GM19193 (cell line): Measurements from ENCODE around the gene KCNJ16.

Source experiments
- POLR2A ChIP-seq: IDR thresholded peaks from 4 replicates; pipeline ENCODE4 v1.6.1; 2011; ENCODE audit not compliant: insufficient read depth, insufficient read length; ENCODE audit errors: extremely low read depth

KCNJ16 gene

DNA sequence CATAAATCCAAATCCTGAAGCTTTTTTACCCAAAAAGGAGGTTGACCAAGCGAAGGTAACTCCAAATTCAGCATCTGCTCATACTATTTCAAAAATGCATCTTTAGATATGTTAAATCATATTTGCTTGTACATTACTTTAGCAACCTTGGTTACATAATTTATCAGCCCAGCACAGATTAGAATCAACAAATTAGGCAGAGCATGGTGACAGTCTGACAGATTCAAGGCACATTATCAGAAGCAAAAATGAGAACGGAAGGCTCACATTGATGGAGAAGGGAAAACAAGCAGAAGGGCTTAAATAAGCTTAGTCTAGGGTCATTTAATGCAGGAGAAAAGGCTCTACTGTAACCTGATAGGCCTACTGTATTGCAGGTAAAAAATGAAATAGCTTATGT is 90.4 kb downstream of the KCNJ16 start:
- no peak for TF ChIP-seq POLR2A

DNA sequence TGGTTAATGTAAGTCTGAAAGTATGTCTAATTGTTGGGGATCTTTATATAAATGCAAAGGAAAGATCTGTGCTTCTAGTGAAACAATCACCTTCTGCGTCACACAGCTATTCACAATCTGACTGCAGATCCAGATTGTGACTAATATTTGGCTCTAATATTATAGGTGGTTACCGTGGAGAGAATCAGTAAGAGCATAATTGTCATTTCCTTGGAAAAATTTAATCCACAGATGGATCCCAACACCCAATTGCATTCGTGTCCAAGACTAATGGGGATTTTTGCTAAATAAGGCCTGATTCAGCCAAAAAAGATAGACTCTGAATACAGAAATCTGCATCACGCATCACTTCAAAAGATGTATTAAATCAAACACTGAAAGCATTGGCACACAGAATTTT is 91.6 kb downstream of the KCNJ16 start:
- TF ChIP-seq POLR2A, result no peak

DNA sequence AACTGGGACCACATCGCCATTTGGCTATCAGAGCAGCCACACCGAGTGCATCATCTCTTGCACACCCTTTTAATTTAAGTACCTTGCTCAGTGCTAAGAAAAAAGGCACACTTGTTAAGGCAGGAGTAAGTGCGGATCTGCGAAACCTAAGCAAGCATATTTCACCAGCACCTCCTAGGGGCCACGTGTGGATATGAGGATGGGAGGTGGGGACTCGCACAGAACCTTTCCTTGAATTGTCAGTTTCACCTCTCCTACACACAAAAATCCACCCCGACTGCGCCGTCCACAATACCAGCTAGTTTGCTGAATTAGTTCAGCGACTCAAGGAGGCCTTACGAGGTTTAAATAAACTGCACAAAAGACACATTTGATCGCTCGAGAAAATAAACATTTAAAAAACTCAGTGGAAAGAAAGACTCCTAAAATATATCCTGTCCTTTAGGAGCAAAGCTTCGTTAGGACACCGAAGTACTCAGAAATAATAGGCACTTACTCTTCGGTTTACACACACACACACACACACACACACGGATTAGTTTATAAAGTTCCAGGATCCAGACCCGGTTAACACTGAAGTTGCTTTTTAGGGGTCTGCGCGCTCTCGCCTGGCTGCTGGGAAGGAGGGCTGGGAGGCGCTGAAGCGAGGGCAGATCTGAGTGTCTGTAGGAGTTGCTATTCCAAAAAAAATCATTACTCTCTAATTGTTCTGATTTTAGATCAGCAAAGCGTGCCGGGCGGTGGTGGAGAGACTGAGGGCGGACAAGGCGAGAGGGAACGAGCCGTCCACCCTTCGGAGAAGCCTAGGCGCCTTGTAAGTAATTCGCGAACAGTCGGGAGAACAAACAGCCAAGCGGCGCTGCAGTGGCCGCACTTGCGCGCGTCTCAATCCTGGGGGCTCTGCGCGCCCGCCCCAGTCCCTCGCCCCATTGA is 93.3 kb downstream of the KCNJ16 start:
- no peak for TF ChIP-seq POLR2A

DNA sequence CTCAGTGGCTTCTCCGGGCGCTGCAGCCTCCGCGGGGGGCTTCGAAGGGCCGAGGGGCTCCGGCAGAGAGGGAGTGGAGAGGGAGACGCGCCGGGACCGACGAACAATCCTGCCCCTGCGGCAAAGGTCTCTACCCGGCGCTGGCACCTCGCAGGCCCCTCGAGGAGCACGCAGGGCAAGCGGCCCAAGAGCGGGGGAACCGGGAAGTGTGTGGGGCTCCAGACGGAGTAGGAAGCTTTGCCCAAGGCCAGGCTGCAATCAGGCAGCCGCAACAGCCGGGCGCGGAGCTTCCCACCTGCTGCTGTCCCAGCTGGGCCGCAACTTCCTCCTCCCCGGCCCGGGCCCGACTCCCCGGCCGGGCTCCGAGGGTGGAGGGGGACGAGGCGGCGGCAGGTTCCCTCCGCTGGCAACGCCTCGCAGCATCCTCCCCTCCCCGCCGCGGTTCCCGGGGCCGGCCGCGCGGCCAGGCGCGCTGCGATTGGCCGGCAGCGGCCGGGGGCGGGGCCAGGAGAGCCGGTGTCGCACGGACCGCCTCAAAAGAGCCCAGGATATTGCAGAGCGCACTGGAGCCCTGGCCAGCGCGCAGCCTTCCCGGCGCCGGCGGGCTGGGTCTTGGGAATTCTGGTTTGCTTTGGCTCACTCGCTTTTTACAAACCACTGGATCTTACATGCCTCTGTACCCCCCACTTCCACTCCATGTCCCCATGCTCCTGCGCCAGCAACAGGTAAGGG is 94.1 kb downstream of the KCNJ16 start, which contains the start of gene KCNJ2:
TSS of gene KCNJ2 (plus strand) at position 556 of the 732 bp plus-strand sequence. CDS start 5,508 bp downstream, outside the sequence.
- TF ChIP-seq POLR2A, result no peak

DNA sequence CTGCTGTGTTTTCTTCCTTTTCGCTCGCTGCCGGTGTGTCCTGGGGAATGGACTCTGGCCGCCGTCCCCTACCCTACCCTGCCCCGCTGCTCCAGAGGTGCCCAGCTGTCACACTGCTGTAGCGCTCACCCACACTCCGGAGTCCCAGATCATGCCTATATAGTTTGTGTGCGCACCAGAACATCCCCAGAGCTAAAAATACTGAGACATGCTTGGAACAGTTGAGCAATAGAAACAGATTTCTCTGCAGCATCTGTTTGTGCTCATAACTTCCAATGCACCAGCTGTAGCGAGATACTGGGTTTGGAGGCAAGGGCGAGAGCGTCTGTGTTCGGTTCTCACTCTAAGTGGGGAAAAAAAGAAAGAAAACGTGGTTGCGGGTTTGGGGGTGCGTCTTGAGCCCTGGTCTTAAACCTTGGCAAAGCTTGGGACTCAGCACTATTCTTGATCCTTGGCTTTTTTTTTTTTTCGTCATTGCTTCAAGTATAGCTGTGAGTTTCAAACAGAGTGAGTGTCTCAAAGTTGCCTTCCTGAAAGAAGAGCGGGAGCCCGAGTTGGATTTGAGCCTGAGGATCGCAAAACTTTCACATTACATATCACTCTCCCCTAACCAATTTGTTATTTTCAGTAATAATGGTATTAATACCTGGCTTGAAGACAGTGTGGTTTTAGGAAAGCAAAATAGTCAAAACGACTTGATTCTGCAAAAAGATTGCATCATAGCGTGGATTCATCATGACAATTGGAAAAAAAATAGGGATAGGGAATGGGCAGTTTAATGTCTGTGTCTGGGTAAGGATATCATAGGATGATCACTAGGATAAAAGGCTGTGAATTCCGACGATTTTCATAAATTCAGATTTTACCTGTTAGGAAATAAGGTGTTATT is 94.9 kb downstream of the KCNJ16 start:
- no peak for TF ChIP-seq POLR2A

DNA sequence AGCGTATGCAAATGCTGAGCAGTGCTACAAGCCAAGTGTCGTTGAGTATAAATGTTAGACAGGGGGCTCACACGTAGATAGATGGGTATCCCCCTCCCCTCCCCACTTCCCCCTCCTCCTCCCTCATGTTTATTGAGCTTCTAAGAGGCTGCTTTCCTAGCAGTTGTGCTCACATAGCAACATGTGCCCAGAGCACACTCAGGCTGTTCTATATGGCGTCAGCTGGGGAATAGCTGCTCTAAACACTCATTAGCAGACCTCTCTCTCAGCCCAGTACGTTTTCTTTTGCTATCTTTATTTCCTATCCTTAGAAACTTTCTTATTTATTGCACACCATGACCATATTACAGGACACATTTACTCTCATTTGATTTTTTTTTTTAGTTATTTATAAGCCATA is 96.1 kb downstream of the KCNJ16 start:
- no peak for TF ChIP-seq POLR2A

DNA sequence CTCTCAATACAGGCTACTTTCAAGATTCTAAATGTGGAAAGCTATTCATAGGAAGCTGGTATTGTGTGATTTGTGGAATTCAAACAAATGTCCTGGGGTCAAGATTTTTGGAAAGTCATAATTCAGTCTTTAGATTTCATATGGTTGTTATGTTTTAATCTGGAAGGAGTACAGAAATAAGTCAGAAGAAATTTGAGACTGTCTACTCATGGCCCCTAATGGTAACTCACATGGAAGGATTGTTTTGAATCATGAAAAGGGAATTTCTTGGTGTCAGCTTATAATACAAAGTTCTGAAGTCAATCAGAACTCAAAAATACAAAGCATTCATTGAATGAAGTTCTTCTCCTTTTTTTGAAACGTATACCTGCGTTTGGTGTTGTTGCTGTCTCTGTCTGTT is 97.4 kb downstream of the KCNJ16 start:
- TF ChIP-seq POLR2A, result no peak

DNA sequence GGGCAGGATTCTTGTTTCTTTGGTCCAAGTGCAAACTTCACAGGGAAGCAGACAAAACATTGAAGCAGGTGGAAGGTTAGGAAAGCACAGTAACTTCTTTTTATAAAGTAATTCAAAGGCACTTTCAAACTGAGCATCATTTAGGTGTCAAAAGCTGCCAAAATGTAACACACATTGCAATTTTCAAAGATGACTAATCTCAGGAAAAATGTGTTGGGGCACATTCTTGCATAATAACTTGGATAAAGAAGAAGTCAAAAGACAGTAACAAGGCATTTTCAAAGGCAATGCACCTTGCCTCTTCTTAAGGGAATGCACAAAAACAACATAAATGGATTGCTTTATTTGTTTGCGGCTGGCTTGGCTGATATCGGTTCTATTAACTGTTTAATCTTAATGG is 97.9 kb downstream of the KCNJ16 start:
- no peak for TF ChIP-seq POLR2A

DNA sequence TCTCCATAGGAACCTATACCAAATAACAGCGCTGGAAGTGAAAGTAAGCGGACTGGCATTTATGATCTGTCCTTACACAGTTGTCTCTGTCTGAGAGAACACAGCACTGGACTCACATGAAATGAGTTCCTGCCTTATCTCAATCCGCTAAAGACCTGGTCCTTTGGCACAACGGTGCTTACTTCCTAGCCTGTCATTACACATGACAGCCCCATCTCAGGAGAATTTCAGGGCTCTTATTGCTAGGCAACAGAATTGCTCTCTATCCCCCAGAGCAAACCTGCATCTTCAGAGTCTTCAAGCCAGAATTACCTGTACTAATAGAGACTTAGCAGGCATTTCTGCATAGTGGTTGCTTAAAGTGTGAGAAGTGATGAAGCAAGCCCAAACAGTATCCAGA is 98.7 kb downstream of the KCNJ16 start:
- TF ChIP-seq POLR2A, result no peak

DNA sequence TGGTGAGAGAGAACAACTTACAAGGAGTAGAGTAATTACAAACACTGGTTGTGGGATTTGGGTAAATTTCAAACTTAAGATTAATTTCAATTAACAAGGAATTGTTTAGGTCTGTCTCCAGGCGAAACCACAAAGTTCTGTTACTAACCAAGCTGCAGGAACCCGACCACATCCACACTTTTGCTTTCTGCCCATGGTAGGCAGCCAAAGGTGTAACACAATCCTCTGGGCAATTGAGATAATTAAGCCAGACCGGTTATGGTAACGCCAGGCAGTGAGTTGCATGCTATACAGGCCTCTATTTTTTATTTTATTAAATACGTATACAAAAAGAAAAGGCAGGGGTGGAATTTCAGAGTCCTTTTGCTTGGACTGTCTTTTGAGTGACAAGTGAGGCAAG is 106.4 kb downstream of the KCNJ16 start:
- TF ChIP-seq POLR2A, result no peak

DNA sequence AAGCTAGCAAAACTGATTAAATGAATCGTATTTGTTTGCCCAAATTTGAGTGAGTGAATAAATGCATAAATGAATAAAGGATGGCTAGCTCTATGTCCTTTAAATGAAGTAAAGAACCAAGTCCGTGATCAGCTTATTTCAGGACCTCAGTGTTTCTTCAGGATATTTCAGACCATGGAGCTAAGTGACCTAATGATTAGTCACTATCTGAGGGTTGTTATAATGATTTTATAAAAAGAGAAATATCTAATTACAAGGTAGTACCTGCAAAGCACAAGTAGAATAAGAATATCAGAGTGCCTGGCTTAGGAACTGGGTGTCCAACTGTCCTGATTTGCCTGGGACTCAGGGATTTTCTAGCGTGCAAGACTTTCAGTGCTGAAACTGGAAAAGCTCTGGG is 106.8 kb downstream of the KCNJ16 start:
- TF ChIP-seq POLR2A, result no peak

DNA sequence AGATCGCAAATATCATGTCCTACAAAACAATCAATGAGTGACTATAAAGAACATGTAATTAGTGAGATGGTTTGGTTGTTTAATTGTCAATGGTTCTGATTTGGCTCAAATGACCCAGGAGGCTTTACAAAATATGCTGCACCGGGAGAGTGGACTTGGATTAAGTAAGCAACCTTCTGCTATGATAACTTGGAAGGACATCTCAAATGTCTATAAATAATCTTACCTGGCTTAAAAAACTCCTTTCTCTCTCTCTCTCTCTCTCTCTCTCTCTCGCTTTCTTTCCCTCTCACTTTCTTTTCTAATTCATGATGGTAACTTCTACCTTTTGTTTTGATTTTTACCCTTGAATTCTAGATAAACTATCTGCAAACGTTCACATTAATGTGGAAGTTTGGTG is 108.5 kb downstream of the KCNJ16 start:
- TF ChIP-seq POLR2A, result no peak

DNA sequence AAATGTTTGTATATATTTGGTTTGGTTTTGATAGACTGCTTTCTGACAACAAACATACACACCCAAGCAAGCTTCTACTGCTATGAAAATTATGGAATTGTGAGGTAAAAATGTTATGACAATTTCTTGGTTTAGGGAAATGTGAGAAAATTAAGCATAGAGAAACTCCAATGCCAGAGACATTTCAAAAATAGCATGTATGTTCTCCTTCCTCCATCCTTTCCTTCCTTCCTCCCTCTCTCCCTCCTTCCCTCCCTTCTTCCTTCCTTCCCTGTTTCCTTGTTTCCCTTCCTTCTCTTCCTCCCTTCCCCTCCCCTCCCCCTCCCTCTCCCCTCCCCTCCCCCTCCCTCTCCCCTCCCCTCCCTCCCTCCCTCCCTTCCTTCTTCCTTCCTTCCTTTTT is 109.2 kb downstream of the KCNJ16 start:
- TF ChIP-seq POLR2A, result no peak

DNA sequence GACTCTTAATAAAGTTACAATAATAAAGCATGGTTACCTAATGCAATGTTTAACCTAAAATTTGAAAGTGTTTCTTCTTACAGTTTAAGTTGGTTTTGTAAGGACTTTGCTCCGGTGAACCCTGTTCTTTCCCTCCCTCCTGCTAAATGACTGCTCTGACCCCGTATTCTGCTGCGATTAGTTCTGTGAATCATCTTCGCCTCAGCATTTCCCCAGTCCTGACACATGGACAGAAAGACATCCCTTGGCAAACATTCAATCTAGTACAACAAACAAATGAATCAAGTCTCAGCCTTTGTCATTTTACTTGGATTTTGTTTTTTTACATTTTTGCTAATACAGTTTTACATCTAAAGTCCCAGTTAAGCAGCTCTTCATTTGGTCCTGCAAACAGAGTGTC is 109.7 kb downstream of the KCNJ16 start:
- no peak for TF ChIP-seq POLR2A
